PFSK-1 (cell line): ENCODE data around the gene FARS2.

Experiments
- FOXP2 ChIP-seq: optimal IDR thresholded peaks from 2 replicates; pipeline ENCODE3; 2011; ENCODE audit warnings: borderline replicate concordance, control low read depth, inconsistent platforms; ENCODE audit not compliant: insufficient read depth; ENCODE audit errors: extremely low read length, extremely low read depth
- POLR2AphosphoS5 ChIP-seq: IDR thresholded peaks from 2 replicates; pipeline ENCODE4 v1.6.1; 2012; ENCODE audit warnings: low read depth, mild to moderate bottlenecking, control low read depth, low read length, moderate library complexity
- SIN3A ChIP-seq: IDR thresholded peaks from 2 replicates; pipeline ENCODE4 v1.6.1; 2012; ENCODE audit warnings: mild to moderate bottlenecking, low read length, moderate library complexity, borderline replicate concordance; ENCODE audit not compliant: insufficient read depth
- TAF1 ChIP-seq: IDR thresholded peaks from 2 replicates; pipeline ENCODE4 v1.6.1; 2012; ENCODE audit warnings: low read length, control low read depth, borderline replicate concordance; ENCODE audit not compliant: insufficient read depth
- TF ChIP-seq, protein P1 (sequence below), 2 experiments: IDR thresholded peaks; 2 replicates each; pipeline versions ENCODE4 v1.6.1 to v1.8.0; 2011 to 2012; ENCODE audit warnings: low read depth in 2 of 2, low read length in 2 of 2, control low read depth in 1 of 2, inconsistent platforms in 1 of 2, mild to moderate bottlenecking in 1 of 2, moderate library complexity in 1 of 2; ENCODE audit not compliant: insufficient read depth in 1 of 2

Gene FARS2

GRCh38 chr6:5442319-5442718, 181.0 kb downstream of the FARS2 start:
- TF ChIP-seq POLR2AphosphoS5 (no peak), TAF1 (no peak), FOXP2 (no peak), SIN3A (no peak)
- TF ChIP-seq, protein P1, sequence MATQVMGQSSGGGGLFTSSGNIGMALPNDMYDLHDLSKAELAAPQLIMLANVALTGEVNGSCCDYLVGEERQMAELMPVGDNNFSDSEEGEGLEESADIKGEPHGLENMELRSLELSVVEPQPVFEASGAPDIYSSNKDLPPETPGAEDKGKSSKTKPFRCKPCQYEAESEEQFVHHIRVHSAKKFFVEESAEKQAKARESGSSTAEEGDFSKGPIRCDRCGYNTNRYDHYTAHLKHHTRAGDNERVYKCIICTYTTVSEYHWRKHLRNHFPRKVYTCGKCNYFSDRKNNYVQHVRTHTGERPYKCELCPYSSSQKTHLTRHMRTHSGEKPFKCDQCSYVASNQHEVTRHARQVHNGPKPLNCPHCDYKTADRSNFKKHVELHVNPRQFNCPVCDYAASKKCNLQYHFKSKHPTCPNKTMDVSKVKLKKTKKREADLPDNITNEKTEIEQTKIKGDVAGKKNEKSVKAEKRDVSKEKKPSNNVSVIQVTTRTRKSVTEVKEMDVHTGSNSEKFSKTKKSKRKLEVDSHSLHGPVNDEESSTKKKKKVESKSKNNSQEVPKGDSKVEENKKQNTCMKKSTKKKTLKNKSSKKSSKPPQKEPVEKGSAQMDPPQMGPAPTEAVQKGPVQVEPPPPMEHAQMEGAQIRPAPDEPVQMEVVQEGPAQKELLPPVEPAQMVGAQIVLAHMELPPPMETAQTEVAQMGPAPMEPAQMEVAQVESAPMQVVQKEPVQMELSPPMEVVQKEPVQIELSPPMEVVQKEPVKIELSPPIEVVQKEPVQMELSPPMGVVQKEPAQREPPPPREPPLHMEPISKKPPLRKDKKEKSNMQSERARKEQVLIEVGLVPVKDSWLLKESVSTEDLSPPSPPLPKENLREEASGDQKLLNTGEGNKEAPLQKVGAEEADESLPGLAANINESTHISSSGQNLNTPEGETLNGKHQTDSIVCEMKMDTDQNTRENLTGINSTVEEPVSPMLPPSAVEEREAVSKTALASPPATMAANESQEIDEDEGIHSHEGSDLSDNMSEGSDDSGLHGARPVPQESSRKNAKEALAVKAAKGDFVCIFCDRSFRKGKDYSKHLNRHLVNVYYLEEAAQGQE (IDR thresholded peaks at IDR 0.05; ENCODE audit: insufficient read depth in 1 of 2, low read depth in 2 of 2, low read length in 2 of 2), result no peak

DNA sequence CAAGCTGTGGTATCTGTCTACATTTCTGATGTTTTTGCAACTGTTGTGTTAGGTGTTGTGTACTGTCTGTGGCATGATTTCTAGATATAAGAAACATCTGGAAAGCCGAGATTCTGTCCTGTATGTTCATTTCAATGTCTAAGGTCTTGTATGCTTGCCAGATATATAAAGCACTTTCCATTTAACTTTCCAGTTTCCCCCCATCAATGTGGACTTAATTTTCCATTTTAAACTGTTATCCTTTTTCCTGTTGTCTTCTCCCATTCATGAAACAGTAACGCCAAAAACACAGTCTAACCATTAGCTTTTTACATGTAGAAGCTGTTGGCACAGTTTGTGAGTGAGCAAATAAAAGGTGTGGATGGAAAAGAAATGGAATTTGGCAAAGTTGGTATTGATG, 181.6 kb downstream of the FARS2 start:
- no peak for TF ChIP-seq FOXP2

DNA sequence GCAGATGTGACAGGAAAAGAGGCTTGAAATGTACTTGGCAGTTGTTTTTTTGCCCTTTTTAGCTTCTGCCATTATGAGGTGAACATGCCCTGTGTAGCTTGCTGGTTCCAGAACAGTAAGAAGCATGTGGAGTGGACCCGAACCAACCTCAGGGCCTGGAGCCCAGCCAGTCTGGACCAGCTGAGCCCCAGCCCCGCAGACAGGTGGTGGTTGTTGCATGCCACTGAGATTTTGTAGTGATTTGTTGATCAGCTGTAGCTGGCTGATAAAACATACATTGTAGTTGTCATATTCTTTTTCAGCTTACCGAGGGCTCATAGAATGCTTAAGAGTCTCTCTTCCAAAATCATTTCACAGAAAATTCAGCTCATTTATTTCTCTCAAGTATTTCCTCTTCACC, 182.2 kb downstream of the FARS2 start:
- TF ChIP-seq POLR2AphosphoS5 (no peak), FOXP2 (no peak), TAF1 (no peak), SIN3A (no peak)
- TF ChIP-seq, protein P1 (IDR thresholded peaks at IDR 0.05; ENCODE audit: insufficient read depth in 1 of 2, low read depth in 2 of 2, low read length in 2 of 2), result no peak

DNA sequence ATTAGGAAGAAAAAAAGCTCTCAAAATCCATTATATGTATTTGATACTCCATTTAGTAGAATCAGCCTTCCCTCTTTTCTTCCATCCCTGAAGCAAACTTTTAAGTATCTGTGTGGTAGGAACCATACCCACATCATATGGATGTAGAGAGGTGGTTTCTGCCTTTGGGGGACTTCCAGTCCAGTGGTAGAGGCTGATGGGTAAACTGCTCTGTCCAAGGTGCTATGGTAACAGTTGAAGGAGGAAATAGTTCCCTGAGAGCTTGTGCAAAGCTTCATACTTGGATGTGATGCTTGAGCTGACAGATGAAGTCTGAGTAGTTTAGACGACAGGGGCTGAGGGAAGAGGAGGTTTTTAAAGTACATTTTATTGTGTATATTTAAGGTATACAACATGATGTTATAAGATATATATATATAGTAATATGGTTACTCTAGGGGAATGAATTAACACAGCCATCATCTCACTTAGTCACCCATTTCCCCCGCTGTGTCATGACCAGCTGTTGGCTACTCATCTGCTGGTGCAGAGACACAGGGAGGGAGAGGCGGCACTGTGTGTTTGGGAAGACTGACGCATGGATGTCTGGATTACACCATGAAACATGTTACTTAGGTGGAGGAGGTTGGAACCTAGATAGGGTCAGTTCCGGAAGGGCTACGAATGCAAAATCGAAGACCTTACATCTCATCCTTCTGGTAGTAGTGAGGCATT, 185.2 kb downstream of the FARS2 start:
- TF ChIP-seq TAF1 (no peak), POLR2AphosphoS5 (no peak)
- TF ChIP-seq, protein P1 (IDR thresholded peaks at IDR 0.05; ENCODE audit: insufficient read depth in 1 of 2, low read depth in 2 of 2, low read length in 2 of 2), result peak; percentile 63 to 89; a peak in 3 of 4 replicates

GRCh38 chr6:5447921-5448320, 186.6 kb downstream of the FARS2 start:
- TF ChIP-seq POLR2AphosphoS5, result no peak
- TF ChIP-seq, protein P1 (IDR thresholded peaks at IDR 0.05; ENCODE audit: insufficient read depth in 1 of 2, low read depth in 2 of 2, low read length in 2 of 2), result no peak
- no peak for TF ChIP-seq SIN3A
- no peak for TF ChIP-seq FOXP2
- TF ChIP-seq TAF1, result no peak
